Vagina (tissue), 2 donors: ENCODE data around the gene CCDC74A. TPM values are rescaled to one million over a fixed set of nuclear protein-coding genes. Genes with fewer than 3 reads are reported as not detected.
"Not testable (repeated sequence)": the region's sequence is repeated elsewhere in the genome, so short reads cannot be mapped to it uniquely, and the experiment has no call there.

Experiments
- DNase-seq, 2 donors: peaks; one replicate each; pipeline ENCODE4 v3.0.0-alpha.2; 2017; ENCODE audit errors: extremely low spot score in 2 of 2
- H3K27ac ChIP-seq: fragments of 200-600 bp; sonication (generic); one replicate; pipeline ENCODE4 v1.5.1; 2019
- H3K27me3 ChIP-seq: fragments of 200-600 bp; sonication (generic); one replicate; pipeline ENCODE4 v1.5.1; 2019
- H3K36me3 ChIP-seq, 2 donors: fragments of 200-600 bp; sonication (generic); one replicate each; pipeline ENCODE4 v1.5.1; 2017 to 2019
- H3K4me1 ChIP-seq: fragments of 200-600 bp; sonication (generic); one replicate; pipeline ENCODE4 v1.5.1; 2019
- H3K4me3 ChIP-seq, 2 donors: fragments of 200-600 bp; sonication (generic); 1 replicate in 1 of 2; 2 replicates in 1 of 2; pipeline ENCODE4 v1.5.1; 2016 to 2019
- H3K9me3 ChIP-seq: fragments of 200-600 bp; sonication (generic); one replicate; pipeline ENCODE4 v1.5.1; 2019
- POLR2A ChIP-seq, 2 donors: fragments of 450-650 bp; IDR thresholded peaks; one replicate each; pipeline ENCODE4 v1.6.1; 2017; ENCODE audit warnings: antibody characterized with exemption in 2 of 2, mild to moderate bottlenecking in 2 of 2, moderate library complexity in 2 of 2
- POLR2AphosphoS5 ChIP-seq, 2 donors: sonication (generic); formaldehyde crosslinking; IDR thresholded peaks; one replicate each; pipeline ENCODE4 v1.9.0; 2017; ENCODE audit warnings: antibody characterized with exemption in 2 of 2, mild to moderate bottlenecking in 2 of 2, low read depth in 1 of 2; ENCODE audit not compliant: insufficient read depth in 1 of 2
- intact Hi-C: fragments of 100-400 bp; cut with DNase I; formaldehyde crosslinking; loops from one replicate; pipeline ENCODE4 v1.15.1; 2023
- microRNA-seq: library from miRNA; unstranded; fragments of <30 nt; microRNA quantifications from one replicate; pipeline ENCODE4, GENCODE V29; 2017; ENCODE audit warnings: borderline number of aligned reads, borderline replicate concordance
- total RNA-seq: library from RNA; depleted of rRNA; stranded (reverse); fragments of >200 nt; gene quantifications from one replicate; pipeline ENCODE4 v1.2.3, GENCODE V29; 2016
- TF ChIP-seq, protein P1 (sequence below), 3 experiments: fragments of 450-650 bp in 2 of 3; fragments of 200-600 bp in 1 of 3; sonication (generic) in 1 of 3; IDR thresholded peaks; one replicate each; pipeline ENCODE4 v1.5.1; 2017 to 2019; ENCODE audit warnings: antibody characterized with exemption in 3 of 3, mild to moderate bottlenecking in 2 of 3, moderate library complexity in 2 of 3

CCDC74A gene
- total RNA-seq, 1 donor from 2014 or later: 10.8 TPM

DNA sequence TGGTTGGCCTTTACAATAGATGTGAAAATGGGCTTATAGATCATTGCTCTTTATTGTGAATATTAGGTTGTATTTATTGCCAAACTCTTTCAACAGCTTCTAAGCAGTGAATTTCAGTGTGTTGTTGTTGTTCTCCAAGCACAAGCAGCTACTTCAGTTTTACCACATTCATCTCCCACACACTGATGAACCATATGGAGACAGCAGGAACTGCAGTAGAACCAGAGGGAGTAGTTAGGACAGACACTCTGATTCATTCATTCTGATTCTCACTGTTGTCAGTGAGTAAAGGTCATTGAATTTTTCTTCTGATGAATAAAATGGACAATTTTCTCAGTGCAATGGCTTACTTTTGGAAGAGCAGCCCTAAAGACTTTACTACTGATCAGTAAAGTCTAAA lies 40.2 kb downstream of the CCDC74A start:
- no peaks in the 10 kb centered on the region for H3K36me3 ChIP-seq
- no peak overlapping the region for H3K4me3 ChIP-seq
- H3K27me3 ChIP-seq: no peaks in the 10 kb centered on the region
- DNase-seq: no peak
- H3K4me1 ChIP-seq: no peaks in the 10 kb centered on the region
- TF ChIP-seq POLR2A (IDR thresholded peaks at IDR 0.05) (no peak), POLR2AphosphoS5 (IDR thresholded peaks at IDR 0.05; ENCODE audit: insufficient read depth in 1 of 2, low read depth in 1 of 2) (no peak)
- TF ChIP-seq, protein P1, sequence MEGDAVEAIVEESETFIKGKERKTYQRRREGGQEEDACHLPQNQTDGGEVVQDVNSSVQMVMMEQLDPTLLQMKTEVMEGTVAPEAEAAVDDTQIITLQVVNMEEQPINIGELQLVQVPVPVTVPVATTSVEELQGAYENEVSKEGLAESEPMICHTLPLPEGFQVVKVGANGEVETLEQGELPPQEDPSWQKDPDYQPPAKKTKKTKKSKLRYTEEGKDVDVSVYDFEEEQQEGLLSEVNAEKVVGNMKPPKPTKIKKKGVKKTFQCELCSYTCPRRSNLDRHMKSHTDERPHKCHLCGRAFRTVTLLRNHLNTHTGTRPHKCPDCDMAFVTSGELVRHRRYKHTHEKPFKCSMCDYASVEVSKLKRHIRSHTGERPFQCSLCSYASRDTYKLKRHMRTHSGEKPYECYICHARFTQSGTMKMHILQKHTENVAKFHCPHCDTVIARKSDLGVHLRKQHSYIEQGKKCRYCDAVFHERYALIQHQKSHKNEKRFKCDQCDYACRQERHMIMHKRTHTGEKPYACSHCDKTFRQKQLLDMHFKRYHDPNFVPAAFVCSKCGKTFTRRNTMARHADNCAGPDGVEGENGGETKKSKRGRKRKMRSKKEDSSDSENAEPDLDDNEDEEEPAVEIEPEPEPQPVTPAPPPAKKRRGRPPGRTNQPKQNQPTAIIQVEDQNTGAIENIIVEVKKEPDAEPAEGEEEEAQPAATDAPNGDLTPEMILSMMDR (IDR thresholded peaks at IDR 0.05): no peak
- intact Hi-C loops: no loop called here
- H3K27ac ChIP-seq: no peak overlapping the region
- H3K9me3 ChIP-seq: no peaks in the 10 kb centered on the region

DNA sequence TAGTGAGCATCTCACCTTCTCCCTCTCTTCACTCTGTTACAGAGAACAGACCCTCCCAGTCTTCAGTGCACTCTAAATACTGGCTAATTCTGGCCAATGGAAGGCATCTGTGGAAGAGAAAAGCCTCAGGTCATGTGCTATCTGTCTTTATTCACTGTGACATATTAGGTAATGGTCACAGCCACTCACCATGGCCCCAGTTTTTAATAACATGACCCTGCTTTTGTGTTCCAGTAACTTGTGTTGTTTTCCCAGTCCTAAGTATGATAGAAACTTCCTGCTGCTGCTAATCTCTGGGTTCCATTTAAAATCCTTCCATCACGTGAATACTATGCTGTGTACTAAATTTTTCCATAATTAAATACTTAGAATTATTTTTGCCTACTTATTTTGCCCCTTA lies 40.7 kb downstream of the CCDC74A start:
- H3K27me3 ChIP-seq, H3K36me3 ChIP-seq, H3K4me1 ChIP-seq, H3K4me3 ChIP-seq, intact Hi-C loops, DNase-seq, H3K27ac ChIP-seq, H3K9me3 ChIP-seq: not testable (repeated sequence)

DNA sequence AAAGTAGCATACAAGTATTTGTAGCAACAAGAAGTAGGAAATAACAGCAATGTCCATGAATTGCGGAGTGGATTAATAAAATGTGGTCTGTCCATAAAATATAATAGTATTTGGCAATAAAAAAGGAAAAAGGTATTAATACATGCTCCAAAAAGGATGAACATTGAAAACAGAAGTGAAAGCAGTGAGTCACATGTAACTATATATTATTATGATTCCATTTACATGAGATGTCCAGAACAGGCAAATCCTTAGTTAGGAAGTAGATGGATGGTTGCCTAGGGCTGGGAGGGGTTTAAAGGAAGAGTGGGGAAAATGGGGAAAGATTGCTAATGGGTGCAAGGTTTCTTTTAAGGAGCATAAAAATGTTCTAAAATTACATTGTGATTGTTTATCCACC lies 44.5 kb downstream of the CCDC74A start:
- no peak overlapping the region for H3K4me3 ChIP-seq
- TF ChIP-seq, protein P1 (IDR thresholded peaks at IDR 0.05): no peak
- TF ChIP-seq POLR2AphosphoS5 (IDR thresholded peaks at IDR 0.05; ENCODE audit: insufficient read depth in 1 of 2, low read depth in 1 of 2): no peak
- no peak for TF ChIP-seq POLR2A (IDR thresholded peaks at IDR 0.05)
- intact Hi-C loops: no loop called here
- no peaks in the 10 kb centered on the region for H3K9me3 ChIP-seq
- no peak overlapping the region for H3K27ac ChIP-seq
- H3K4me1 ChIP-seq: no peaks in the 10 kb centered on the region
- no peaks in the 10 kb centered on the region for H3K36me3 ChIP-seq
- no peak for DNase-seq
- no peaks in the 10 kb centered on the region for H3K27me3 ChIP-seq

DNA sequence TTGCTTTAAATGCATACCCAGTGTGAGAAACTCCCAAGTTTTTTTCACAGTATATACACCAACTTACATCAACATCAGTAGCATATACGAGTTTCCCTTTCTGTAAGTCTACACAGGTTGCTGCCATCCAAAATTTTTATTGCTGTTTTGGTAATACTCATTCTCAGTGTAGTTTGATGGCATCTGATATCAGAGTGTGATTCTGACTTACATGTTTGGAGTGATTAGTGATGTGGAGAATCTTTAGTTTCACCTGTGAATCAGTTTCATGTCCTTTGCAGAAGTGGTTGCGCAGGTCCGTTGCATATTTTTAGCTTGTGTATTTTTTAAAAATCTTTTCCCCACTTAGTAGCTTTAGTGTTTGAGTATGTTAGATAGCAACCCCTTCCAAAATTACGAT lies 50.1 kb downstream of the CCDC74A start:
- no peak overlapping the region for H3K4me3 ChIP-seq

DNA sequence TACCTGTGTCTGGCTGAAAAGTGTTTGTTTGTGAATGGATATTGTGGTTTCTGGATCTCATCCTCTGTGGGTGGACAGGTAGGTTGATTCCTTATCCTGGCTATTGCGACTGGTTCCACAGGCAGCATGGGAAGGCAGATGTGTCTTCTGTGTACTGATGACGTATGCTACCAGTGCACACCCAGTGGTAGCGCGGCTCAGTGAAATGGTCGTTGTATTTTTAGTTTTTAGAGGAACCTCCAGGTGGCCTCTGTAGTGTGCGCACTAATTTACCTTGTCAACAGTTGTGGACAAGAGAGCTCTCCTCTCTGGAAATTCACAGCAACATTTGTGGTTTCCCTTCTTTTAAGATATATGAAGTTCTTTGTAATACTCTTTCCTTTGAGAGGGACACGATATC lies 52.5 kb downstream of the CCDC74A start:
- no peaks in the 10 kb centered on the region for H3K27me3 ChIP-seq
- no peak overlapping the region for H3K4me3 ChIP-seq
- H3K4me1 ChIP-seq: no peaks in the 10 kb centered on the region
- intact Hi-C loops: no loop called here
- no peaks in the 10 kb centered on the region for H3K36me3 ChIP-seq
- no peaks in the 10 kb centered on the region for H3K9me3 ChIP-seq
- H3K27ac ChIP-seq: no peak overlapping the region
- DNase-seq: no peak
- TF ChIP-seq, protein P1 (IDR thresholded peaks at IDR 0.05): no peak
- no peak for TF ChIP-seq POLR2AphosphoS5 (IDR thresholded peaks at IDR 0.05; ENCODE audit: insufficient read depth in 1 of 2, low read depth in 1 of 2)
- TF ChIP-seq POLR2A (IDR thresholded peaks at IDR 0.05): no peak

More for the DNA sequence above, 50.1 kb downstream of the CCDC74A start:
- no peak overlapping the region for H3K27ac ChIP-seq
- H3K27me3 ChIP-seq: no peaks in the 10 kb centered on the region
- H3K4me1 ChIP-seq: no peaks in the 10 kb centered on the region
- TF ChIP-seq, protein P1 (IDR thresholded peaks at IDR 0.05): no peak
- TF ChIP-seq POLR2AphosphoS5 (IDR thresholded peaks at IDR 0.05; ENCODE audit: insufficient read depth in 1 of 2, low read depth in 1 of 2) (no peak), POLR2A (IDR thresholded peaks at IDR 0.05) (no peak)
- no peaks in the 10 kb centered on the region for H3K9me3 ChIP-seq
- no peak for DNase-seq
- intact Hi-C loops: no loop called here
- no peaks in the 10 kb centered on the region for H3K36me3 ChIP-seq

Small RNA genes within 50 kb of the gene (microRNA-seq; reads per million reads assigned to microRNA genes)
- not detected for gene MIR4784

Other genes with a start within 250 kb of the CCDC74A start
- gene RAB6D, start 163.7 kb upstream of the CCDC74A start, total RNA-seq: not detected
- gene TUBA3D, start 51.8 kb upstream of the CCDC74A start, total RNA-seq: 0.74 TPM
- 140 TPM for gene MZT2A, start 35.5 kb upstream of the CCDC74A start, total RNA-seq